WTC11 (cell line): ENCODE measurements around the gene DAD1. TPM values are rescaled to one million over a fixed set of nuclear protein-coding genes. Genes with fewer than 3 reads are reported as not detected.
A peak's percentile ranks its signal among the peaks of the same experiment; 100 is the strongest.

Experiments used
- ATAC-seq: fragments of 200-7000 bp; cut with Tn5 transposase; 2 replicates; pipeline ENCODE4 v1.10.0; 2021; ENCODE audit warnings: mild to moderate bottlenecking, moderate library complexity
- CTCF ChIA-PET: fragments of 300-600 bp; sonication (Branson Sonifier 250); formaldehyde crosslinking; loops from one replicate; lab custom pipeline; 2021; ENCODE audit warnings: antibody characterized with exemption; lab: Charles Lee
- POLR2A ChIA-PET: fragments of 350-600 bp; sonication (Branson Sonifier 250); formaldehyde crosslinking; loops from one replicate; lab custom pipeline; 2021; ENCODE audit warnings: antibody characterized with exemption; lab: Charles Lee
- DNase-seq: peaks from one replicate; pipeline ENCODE4 v3.0.0; 2021; ENCODE audit warnings: low spot score
- H3K27ac Mint-ChIP-seq: 2 replicates; pipeline ENCODE4 v1.8.0; 2021; ENCODE audit warnings: mixed read lengths
- H3K27me3 Mint-ChIP-seq: 2 replicates; pipeline ENCODE4 v1.8.0; 2021; ENCODE audit warnings: low read depth, mild to moderate bottlenecking, moderate library complexity, mixed read lengths
- H3K36me3 Mint-ChIP-seq: 2 replicates; pipeline ENCODE4 v1.8.0; 2021; ENCODE audit warnings: mixed read lengths
- H3K4me1 Mint-ChIP-seq: 2 replicates; pipeline ENCODE4 v1.8.0; 2022; ENCODE audit warnings: mixed read lengths
- H3K4me3 Mint-ChIP-seq: 2 replicates; pipeline ENCODE4 v1.8.0; 2021; ENCODE audit warnings: mild to moderate bottlenecking, moderate library complexity, mixed read lengths
- H3K9me3 Mint-ChIP-seq: 2 replicates; pipeline ENCODE4 v1.8.0; 2021; ENCODE audit warnings: mixed read lengths
- CREB1 ChIP-seq: sonication (generic); formaldehyde crosslinking; IDR thresholded peaks from 2 replicates; pipeline ENCODE4 v1.8.0; 2023; ENCODE audit warnings: mild to moderate bottlenecking, missing genetic modification reagents
- CREM ChIP-seq: sonication (generic); formaldehyde crosslinking; IDR thresholded peaks from 2 replicates; pipeline ENCODE4 v1.8.1; 2022; ENCODE audit warnings: mild to moderate bottlenecking, missing genetic modification reagents, moderate library complexity
- E2F4 ChIP-seq: sonication (generic); formaldehyde crosslinking; IDR thresholded peaks from 2 replicates; pipeline ENCODE4 v1.8.1; 2022; ENCODE audit warnings: low read depth, mild to moderate bottlenecking, moderate library complexity, missing genetic modification reagents, borderline replicate concordance
- ESRRA ChIP-seq: sonication (generic); formaldehyde crosslinking; IDR thresholded peaks from 2 replicates; pipeline ENCODE4 v1.8.1; 2022; ENCODE audit warnings: mild to moderate bottlenecking, missing genetic modification reagents, borderline replicate concordance
- FOXK1 ChIP-seq: sonication (generic); formaldehyde crosslinking; IDR thresholded peaks from 2 replicates; pipeline ENCODE4 v1.8.0; 2022; ENCODE audit warnings: mild to moderate bottlenecking, moderate library complexity, missing genetic modification reagents
- FOXP4 ChIP-seq: sonication (generic); formaldehyde crosslinking; IDR thresholded peaks from 2 replicates; pipeline ENCODE4 v1.8.0; 2022; ENCODE audit warnings: mild to moderate bottlenecking, missing genetic modification reagents
- HMGA2 ChIP-seq: fragments of 250-450 bp; sonication (Bioruptor Pico); IDR thresholded peaks from 2 replicates; pipeline ENCODE4 v1.4.0; 2021; ENCODE audit warnings: mild to moderate bottlenecking, moderate library complexity
- JUN ChIP-seq: sonication (generic); formaldehyde crosslinking; IDR thresholded peaks from 2 replicates; pipeline ENCODE4 v1.8.0; 2023; ENCODE audit warnings: mild to moderate bottlenecking, missing genetic modification reagents
- KAT7 ChIP-seq: sonication (generic); formaldehyde crosslinking; IDR thresholded peaks from 2 replicates; pipeline ENCODE4 v1.8.1; 2023; ENCODE audit warnings: missing genetic modification reagents, mild to moderate bottlenecking, borderline replicate concordance
- MXD4 ChIP-seq: fragments of 250-450 bp; sonication (Bioruptor Pico); IDR thresholded peaks from 2 replicates; pipeline ENCODE4 v1.8.0; 2021; ENCODE audit warnings: mild to moderate bottlenecking, moderate library complexity, borderline replicate concordance
- RELA ChIP-seq: sonication (generic); formaldehyde crosslinking; IDR thresholded peaks from 2 replicates; pipeline ENCODE4 v1.8.1; 2022; ENCODE audit warnings: missing genetic modification reagents, mild to moderate bottlenecking, borderline replicate concordance
- SMAD4 ChIP-seq: sonication (generic); formaldehyde crosslinking; IDR thresholded peaks from 2 replicates; pipeline ENCODE4 v1.8.0; 2022; ENCODE audit warnings: mild to moderate bottlenecking, missing genetic modification reagents
- SP1 ChIP-seq: sonication (generic); formaldehyde crosslinking; conservative IDR thresholded peaks from 2 replicates; pipeline ENCODE4 v1.8.1; 2022; ENCODE audit warnings: missing genetic modification reagents
- STAT6 ChIP-seq: sonication (generic); formaldehyde crosslinking; conservative IDR thresholded peaks from 2 replicates; pipeline ENCODE4 v1.8.1; 2023; ENCODE audit warnings: mild to moderate bottlenecking, low read depth, missing genetic modification reagents, moderate library complexity
- TCF7 ChIP-seq: sonication (generic); formaldehyde crosslinking; IDR thresholded peaks from 2 replicates; pipeline ENCODE4 v1.8.0; 2022; ENCODE audit warnings: mild to moderate bottlenecking, low read depth, missing genetic modification reagents, moderate library complexity
- TEAD1 ChIP-seq: sonication (generic); formaldehyde crosslinking; IDR thresholded peaks from 2 replicates; pipeline ENCODE4 v1.8.0; 2022; ENCODE audit warnings: mild to moderate bottlenecking, missing genetic modification reagents
- TEAD4 ChIP-seq: sonication (generic); formaldehyde crosslinking; IDR thresholded peaks from 2 replicates; pipeline ENCODE4 v1.8.0; 2022; ENCODE audit warnings: mild to moderate bottlenecking, missing genetic modification reagents
- ZNF232 ChIP-seq: sonication (generic); formaldehyde crosslinking; IDR thresholded peaks from 2 replicates; pipeline ENCODE4 v1.8.0; 2022; ENCODE audit warnings: mild to moderate bottlenecking, missing genetic modification reagents
- ZNF263 ChIP-seq: sonication (generic); formaldehyde crosslinking; IDR thresholded peaks from 2 replicates; pipeline ENCODE4 v1.8.1; 2022; ENCODE audit warnings: low read depth, mild to moderate bottlenecking, moderate library complexity, missing genetic modification reagents
- ZNF281 ChIP-seq: sonication (generic); formaldehyde crosslinking; IDR thresholded peaks from 2 replicates; pipeline ENCODE4 v1.8.0; 2023; ENCODE audit warnings: mild to moderate bottlenecking, missing genetic modification reagents
- ZNF671 ChIP-seq: fragments of 250-450 bp; sonication (Bioruptor Pico); IDR thresholded peaks from 2 replicates; pipeline ENCODE4 v1.8.0; 2021; ENCODE audit warnings: mild to moderate bottlenecking
- ZSCAN18 ChIP-seq: fragments of 250-450 bp; sonication (Bioruptor Pico); IDR thresholded peaks from 2 replicates; pipeline ENCODE4 v2.1.2; 2022; ENCODE audit warnings: mild to moderate bottlenecking, moderate library complexity
- total RNA-seq: library from RNA; stranded (reverse); gene quantifications from 3 replicates; pipeline ENCODE4 v1.2.3, GENCODE V29; 2021
- TF ChIP-seq, protein P1 (sequence below): sonication (generic); formaldehyde crosslinking; IDR thresholded peaks from 2 replicates; pipeline ENCODE4 v1.8.0; 2023; ENCODE audit warnings: missing genetic modification reagents

Gene DAD1
- total RNA-seq, 1 experiment from 2014 or later: 125 TPM

DNA sequence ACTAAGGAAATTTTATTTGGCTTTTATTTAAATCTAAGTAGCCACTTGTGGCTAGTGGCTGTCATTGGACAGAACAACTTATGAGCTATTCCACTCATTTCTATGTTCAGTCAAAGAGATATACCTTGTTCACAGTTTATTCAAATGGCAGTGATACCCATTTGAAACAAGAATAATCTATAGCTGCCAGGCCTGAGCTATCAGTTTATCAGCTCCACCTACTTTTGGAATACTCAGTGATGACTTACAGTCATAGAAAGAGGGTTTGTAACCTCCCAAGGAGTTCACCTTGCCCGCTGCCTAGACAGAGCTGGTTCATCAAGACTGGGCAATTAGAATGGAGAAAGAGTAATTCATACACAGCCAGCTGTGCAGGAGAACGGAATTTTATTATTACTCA lies 4.6 kb upstream of the DAD1 start:
- ChIA-PET CTCF (interaction anchor here (1.2 to 10.2 kb wide), 4 partner anchors 20 to 59 kb away, joined by 3 to 117 read pairs (median 8); no protein-coding TSS in a partner anchor), POLR2A (no interaction called here)
- Mint-ChIP-seq H3K9me3 (no peaks in the 10 kb centered on the region), H3K27me3 (peaks cover 3% of the 10 kb centered on the region; the same call in 1 of the 2 replicates), H3K4me3 (no peak overlapping the region), H3K4me1 (peaks cover 38% of the 10 kb centered on the region), H3K27ac (no peak overlapping the region), H3K36me3 (no peaks in the 10 kb centered on the region)
- TF ChIP-seq KAT7 (CRISPR knock-in tag): no peak
- TF ChIP-seq, protein P1, sequence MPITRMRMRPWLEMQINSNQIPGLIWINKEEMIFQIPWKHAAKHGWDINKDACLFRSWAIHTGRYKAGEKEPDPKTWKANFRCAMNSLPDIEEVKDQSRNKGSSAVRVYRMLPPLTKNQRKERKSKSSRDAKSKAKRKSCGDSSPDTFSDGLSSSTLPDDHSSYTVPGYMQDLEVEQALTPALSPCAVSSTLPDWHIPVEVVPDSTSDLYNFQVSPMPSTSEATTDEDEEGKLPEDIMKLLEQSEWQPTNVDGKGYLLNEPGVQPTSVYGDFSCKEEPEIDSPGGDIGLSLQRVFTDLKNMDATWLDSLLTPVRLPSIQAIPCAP: no peak
- no peak for TF ChIP-seq TEAD4 (CRISPR knock-in tag)
- no peak for TF ChIP-seq STAT6 (CRISPR knock-in tag)
- no peak for TF ChIP-seq JUN (CRISPR knock-in tag)
- TF ChIP-seq ZNF671 (CRISPR knock-in tag): no peak
- no peak for TF ChIP-seq SP1
- no peak for TF ChIP-seq SMAD4 (CRISPR knock-in tag)
- no peak for TF ChIP-seq E2F4 (CRISPR knock-in tag)
- TF ChIP-seq HMGA2 (CRISPR knock-in tag): no peak
- no peak for DNase-seq
- no peak for ATAC-seq

GRCh38 chr14:22593189-22593588 lies 4.2 kb upstream of the DAD1 start:
- no peak for ATAC-seq
- POLR2A ChIA-PET: no interaction called here
- Mint-ChIP-seq H3K27ac (peak overlapping the region; percentile 67; the same call in 1 of the 2 replicates), H3K4me1 (peaks cover 42% of the 10 kb centered on the region), H3K27me3 (peaks cover 3% of the 10 kb centered on the region; the same call in 1 of the 2 replicates), H3K9me3 (no peaks in the 10 kb centered on the region), H3K36me3 (no peaks in the 10 kb centered on the region), H3K4me3 (no peak overlapping the region)
- DNase-seq: no peak
- CTCF ChIA-PET: interaction anchor here (1.2 to 10.2 kb wide), 4 partner anchors 20 to 60 kb away, joined by 3 to 117 read pairs (median 8); no protein-coding TSS in a partner anchor
- TF ChIP-seq FOXP4 (CRISPR knock-in tag) (no peak), CREB1 (no peak), RELA (CRISPR knock-in tag) (no peak), FOXK1 (no peak), TEAD1 (CRISPR knock-in tag) (no peak), CREM (no peak), MXD4 (CRISPR knock-in tag) (no peak), TCF7 (no peak), ZNF263 (CRISPR knock-in tag) (no peak), ZNF232 (CRISPR knock-in tag) (no peak), ESRRA (CRISPR knock-in tag) (no peak), ZNF281 (CRISPR knock-in tag) (no peak), ZSCAN18 (no peak)
- TF ChIP-seq, protein P1: no peak
